ENCODE measurements around the gene GPR37.

The GPR37 gene

DNA sequence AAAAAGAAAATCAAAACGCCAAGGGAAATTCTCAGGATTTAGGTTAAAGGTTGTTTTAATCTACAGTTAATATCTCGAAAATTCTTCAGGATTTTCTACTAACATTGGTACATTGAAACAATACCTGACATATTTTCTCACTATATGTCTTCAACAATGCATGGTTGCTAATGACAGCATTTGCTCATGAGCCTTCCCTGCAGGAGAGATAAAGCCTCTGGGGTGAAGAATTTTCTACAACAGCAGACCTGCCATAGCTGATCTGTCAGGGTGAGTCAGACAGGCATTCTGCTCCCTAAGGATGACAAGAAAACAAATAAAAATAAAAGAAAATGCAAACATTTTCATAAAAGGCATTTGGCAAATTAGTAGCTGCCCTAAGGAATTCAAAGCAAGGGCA is 11.7 kb upstream of the GPR37 start:
- Histone ChIP-seq H4K91ac (ENCODE audit: low read depth, low read length, poor library complexity) (no peak overlapping the region), H2AK5ac (ENCODE audit: low read depth, low read length) (no peak overlapping the region), H2AFZ (ENCODE audit: low read length) (no peak overlapping the region), H3K4me2 (ENCODE audit: insufficient read depth, low read length, poor library complexity, severe bottlenecking) (no peak overlapping the region), H3K27ac (replicated peaks; ENCODE audit: low read length) (no peak overlapping the region), H2BK15ac (ENCODE audit: low read length) (no peak overlapping the region), H3K9ac (ENCODE audit: low read depth, low read length, poor library complexity) (no peak overlapping the region), H3K27me3 (ENCODE audit: control insufficient read depth in 3 of 3, insufficient read depth in 3 of 3, low read depth in 1 of 3, low read length in 3 of 3) (no peaks in the 10 kb centered on the region), H3K4me3 (ENCODE audit: low read length in 2 of 2) (no peak overlapping the region), H3K36me3 (replicated peaks in 1 of 2; ENCODE audit: control insufficient read depth in 2 of 2, insufficient read depth in 2 of 2, low read length in 2 of 2) (no peaks in the 10 kb centered on the region), H2BK120ac (ENCODE audit: low read depth, low read length) (no peak overlapping the region), H2BK12ac (ENCODE audit: low read length) (no peak overlapping the region), H3K9me3 (replicated peaks in 1 of 2; ENCODE audit: control insufficient read depth in 2 of 2, insufficient read depth in 1 of 2, low read depth in 1 of 2, low read length in 2 of 2) (no peaks in the 10 kb centered on the region), H3K4me1 (ENCODE audit: control insufficient read depth in 2 of 2, insufficient read depth in 1 of 2, low read depth in 1 of 2, low read length in 2 of 2) (peaks cover 0 to 4% of the 10 kb centered on the region in 2 donors), H2BK5ac (ENCODE audit: low read length) (no peak overlapping the region), H3K14ac (ENCODE audit: low read length) (no peak overlapping the region), H3K79me1 (ENCODE audit: low read depth, low read length) (no peaks in the 10 kb centered on the region), H4K8ac (ENCODE audit: low read depth, low read length) (no peak overlapping the region), H3K18ac (ENCODE audit: low read length) (no peak overlapping the region), H3K4ac (ENCODE audit: low read length) (no peak overlapping the region), H3K23ac (ENCODE audit: low read depth, low read length, poor library complexity) (no peak overlapping the region)
- DNase-seq (ENCODE audit: low spot score) = no peak
- WGBS, 2 donors (ENCODE audit: extremely low coverage in 2 of 2, insufficient read length in 2 of 2, insufficient replicate concordance in 1 of 2) = no CpG with 5 or more reads among the region's 2 CpGs

DNA sequence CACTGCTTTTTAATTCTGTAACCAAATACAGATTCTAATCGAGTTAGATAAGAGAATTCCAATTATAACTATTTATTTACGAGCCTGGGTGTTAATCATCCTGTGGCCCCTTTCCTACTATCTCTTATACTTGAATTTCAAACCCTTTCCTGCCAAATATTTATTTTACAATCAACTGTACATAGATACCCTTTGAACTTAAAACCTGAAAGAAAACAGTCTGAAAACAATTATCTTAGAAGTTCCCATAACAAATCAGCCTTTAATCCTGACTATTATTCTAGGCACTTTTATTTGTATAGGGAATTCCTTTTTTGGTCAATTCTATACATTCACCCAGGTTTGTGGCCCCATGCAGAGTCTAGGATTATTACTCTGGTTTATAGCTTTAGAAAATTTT is 10.6 kb upstream of the GPR37 start:
- Histone ChIP-seq H3K9ac (ENCODE audit: low read depth, low read length, poor library complexity) (no peak overlapping the region), H3K18ac (ENCODE audit: low read length) (no peak overlapping the region), H2AK5ac (ENCODE audit: low read depth, low read length) (no peak overlapping the region), H2BK15ac (ENCODE audit: low read length) (no peak overlapping the region), H2BK12ac (ENCODE audit: low read length) (no peak overlapping the region), H3K14ac (ENCODE audit: low read length) (no peak overlapping the region), H4K91ac (ENCODE audit: low read depth, low read length, poor library complexity) (no peak overlapping the region), H3K4me3 (ENCODE audit: low read length in 2 of 2) (no peak overlapping the region), H3K27me3 (ENCODE audit: control insufficient read depth in 3 of 3, insufficient read depth in 3 of 3, low read depth in 1 of 3, low read length in 3 of 3) (no peaks in the 10 kb centered on the region), H3K9me3 (replicated peaks in 1 of 2; ENCODE audit: control insufficient read depth in 2 of 2, insufficient read depth in 1 of 2, low read depth in 1 of 2, low read length in 2 of 2) (no peaks in the 10 kb centered on the region), H3K27ac (replicated peaks; ENCODE audit: low read length) (no peak overlapping the region), H2AFZ (ENCODE audit: low read length) (no peak overlapping the region), H3K4me2 (ENCODE audit: insufficient read depth, low read length, poor library complexity, severe bottlenecking) (no peak overlapping the region), H3K36me3 (replicated peaks in 1 of 2; ENCODE audit: control insufficient read depth in 2 of 2, insufficient read depth in 2 of 2, low read length in 2 of 2) (no peaks in the 10 kb centered on the region), H3K4ac (ENCODE audit: low read length) (no peak overlapping the region), H4K8ac (ENCODE audit: low read depth, low read length) (no peak overlapping the region), H3K23ac (ENCODE audit: low read depth, low read length, poor library complexity) (no peak overlapping the region), H2BK5ac (ENCODE audit: low read length) (no peak overlapping the region), H3K4me1 (ENCODE audit: control insufficient read depth in 2 of 2, insufficient read depth in 1 of 2, low read depth in 1 of 2, low read length in 2 of 2) (no peaks in the 10 kb centered on the region), H3K79me1 (ENCODE audit: low read depth, low read length) (no peaks in the 10 kb centered on the region), H2BK120ac (ENCODE audit: low read depth, low read length) (no peak overlapping the region)
- DNase-seq (ENCODE audit: low spot score) = no peak
- no CpG with 5 or more reads among the region's 2 CpGs for WGBS, 2 donors (ENCODE audit: extremely low coverage in 2 of 2, insufficient read length in 2 of 2, insufficient replicate concordance in 1 of 2)

DNA sequence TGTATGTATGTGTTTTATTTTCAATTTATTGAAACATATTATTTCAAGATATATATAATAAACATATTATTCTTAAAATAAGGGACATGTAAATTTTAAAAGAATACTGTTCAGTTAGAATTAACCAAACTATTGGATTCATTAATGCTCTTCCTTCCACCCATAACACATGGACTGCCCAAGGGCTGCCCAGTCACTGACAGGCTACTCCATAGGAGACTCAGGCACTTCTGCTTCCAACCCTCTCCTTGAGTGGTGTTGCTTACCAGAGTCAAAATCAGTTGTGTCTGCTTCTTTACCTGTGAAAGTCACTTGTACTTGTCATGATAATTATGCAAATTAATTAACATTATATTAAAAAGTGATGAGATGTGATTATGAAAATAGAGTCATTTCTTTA is 9.8 kb upstream of the GPR37 start:
- H3K4me1 ChIP-seq (ENCODE audit: control insufficient read depth in 2 of 2, insufficient read depth in 1 of 2, low read depth in 1 of 2, low read length in 2 of 2) = no peaks in the 10 kb centered on the region
- H4K8ac ChIP-seq (ENCODE audit: low read depth, low read length) = no peak overlapping the region
- DNase-seq (ENCODE audit: low spot score) = no peak
- no peak overlapping the region for H2BK12ac ChIP-seq (ENCODE audit: low read length)
- H3K4me2 ChIP-seq (ENCODE audit: insufficient read depth, low read length, poor library complexity, severe bottlenecking) = no peak overlapping the region
- no peaks in the 10 kb centered on the region for H3K36me3 ChIP-seq (replicated peaks in 1 of 2; ENCODE audit: control insufficient read depth in 2 of 2, insufficient read depth in 2 of 2, low read length in 2 of 2)
- H2AK5ac ChIP-seq (ENCODE audit: low read depth, low read length) = no peak overlapping the region
- H2AFZ ChIP-seq (ENCODE audit: low read length) = no peak overlapping the region
- no peaks in the 10 kb centered on the region for H3K27me3 ChIP-seq (ENCODE audit: control insufficient read depth in 3 of 3, insufficient read depth in 3 of 3, low read depth in 1 of 3, low read length in 3 of 3)
- H3K18ac ChIP-seq (ENCODE audit: low read length) = no peak overlapping the region
- no peak overlapping the region for H3K9ac ChIP-seq (ENCODE audit: low read depth, low read length, poor library complexity)
- H3K4me3 ChIP-seq (ENCODE audit: low read length in 2 of 2) = no peak overlapping the region
- no peak overlapping the region for H3K23ac ChIP-seq (ENCODE audit: low read depth, low read length, poor library complexity)
- no peaks in the 10 kb centered on the region for H3K79me1 ChIP-seq (ENCODE audit: low read depth, low read length)
- H2BK15ac ChIP-seq (ENCODE audit: low read length) = no peak overlapping the region
- H3K9me3 ChIP-seq (replicated peaks in 1 of 2; ENCODE audit: control insufficient read depth in 2 of 2, insufficient read depth in 1 of 2, low read depth in 1 of 2, low read length in 2 of 2) = no peaks in the 10 kb centered on the region
- H4K91ac ChIP-seq (ENCODE audit: low read depth, low read length, poor library complexity) = no peak overlapping the region
- H3K4ac ChIP-seq (ENCODE audit: low read length) = no peak overlapping the region
- H3K27ac ChIP-seq (replicated peaks; ENCODE audit: low read length) = no peak overlapping the region
- no peak overlapping the region for H2BK5ac ChIP-seq (ENCODE audit: low read length)
- H2BK120ac ChIP-seq (ENCODE audit: low read depth, low read length) = no peak overlapping the region
- no peak overlapping the region for H3K14ac ChIP-seq (ENCODE audit: low read length)

DNA sequence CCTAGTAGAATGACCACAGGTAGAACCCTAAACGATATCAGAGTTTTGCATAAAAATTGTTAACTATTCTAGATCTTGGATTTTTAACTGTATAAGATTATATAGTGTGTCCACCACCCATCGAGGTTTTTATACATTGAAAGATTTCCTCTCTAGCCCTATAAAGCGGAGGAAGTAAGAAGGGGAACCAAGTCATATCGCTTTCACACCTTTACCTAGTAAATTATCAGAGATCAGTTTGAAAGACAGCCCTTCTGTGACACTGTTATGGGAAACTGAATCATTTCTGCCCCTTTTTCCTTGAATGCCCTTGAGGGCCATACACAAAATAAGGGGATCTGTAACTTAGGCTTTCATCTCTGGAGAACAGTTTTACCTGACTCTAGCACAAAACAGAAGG is 8.3 kb upstream of the GPR37 start:
- H4K8ac ChIP-seq (ENCODE audit: low read depth, low read length) = no peak overlapping the region
- no CpG with 5 or more reads among the region's 4 CpGs for WGBS, 2 donors (ENCODE audit: extremely low coverage in 2 of 2, insufficient read length in 2 of 2, insufficient replicate concordance in 1 of 2)

More for the DNA sequence above, 8.3 kb upstream of the GPR37 start:
- H3K36me3 ChIP-seq (replicated peaks in 1 of 2; ENCODE audit: control insufficient read depth in 2 of 2, insufficient read depth in 2 of 2, low read length in 2 of 2) = no peaks in the 10 kb centered on the region
- H3K23ac ChIP-seq (ENCODE audit: low read depth, low read length, poor library complexity) = no peak overlapping the region
- H3K79me1 ChIP-seq (ENCODE audit: low read depth, low read length) = no peaks in the 10 kb centered on the region
- H3K4me1 ChIP-seq (ENCODE audit: control insufficient read depth in 2 of 2, insufficient read depth in 1 of 2, low read depth in 1 of 2, low read length in 2 of 2) = no peaks in the 10 kb centered on the region
- H3K9ac ChIP-seq (ENCODE audit: low read depth, low read length, poor library complexity) = no peak overlapping the region
- no peak overlapping the region for H4K91ac ChIP-seq (ENCODE audit: low read depth, low read length, poor library complexity)
- no peak overlapping the region for H3K14ac ChIP-seq (ENCODE audit: low read length)
- H2AK5ac ChIP-seq (ENCODE audit: low read depth, low read length) = no peak overlapping the region
- H3K4ac ChIP-seq (ENCODE audit: low read length) = no peak overlapping the region
- H2BK12ac ChIP-seq (ENCODE audit: low read length) = no peak overlapping the region
- no peak overlapping the region for H2AFZ ChIP-seq (ENCODE audit: low read length)
- no peak overlapping the region for H3K27ac ChIP-seq (replicated peaks; ENCODE audit: low read length)
- no peak overlapping the region for H3K18ac ChIP-seq (ENCODE audit: low read length)
- no peak overlapping the region for H2BK120ac ChIP-seq (ENCODE audit: low read depth, low read length)
- H3K4me2 ChIP-seq (ENCODE audit: insufficient read depth, low read length, poor library complexity, severe bottlenecking) = no peak overlapping the region
- no peaks in the 10 kb centered on the region for H3K9me3 ChIP-seq (replicated peaks in 1 of 2; ENCODE audit: control insufficient read depth in 2 of 2, insufficient read depth in 1 of 2, low read depth in 1 of 2, low read length in 2 of 2)
- DNase-seq (ENCODE audit: low spot score) = no peak
- H2BK5ac ChIP-seq (ENCODE audit: low read length) = no peak overlapping the region
- no peak overlapping the region for H2BK15ac ChIP-seq (ENCODE audit: low read length)
- no peaks in the 10 kb centered on the region for H3K27me3 ChIP-seq (ENCODE audit: control insufficient read depth in 3 of 3, insufficient read depth in 3 of 3, low read depth in 1 of 3, low read length in 3 of 3)
- H3K4me3 ChIP-seq (ENCODE audit: low read length in 2 of 2) = no peak overlapping the region
